Central memory CD8-positive, alpha-beta T cell (primary cell): ENCODE results near the gene SNX25.
A peak's percentile ranks its signal among the peaks of the same experiment; 100 is the strongest.

Experiments
- ATAC-seq: fragments of 150-1000 bp; cut with Tn5 transposase; replicated peaks from 2 replicates; pipeline ENCODE4 v1.10.0; 2022; ENCODE audit warnings: mild to moderate bottlenecking, moderate FRiP score, moderate number of reproducible peaks; ENCODE audit not compliant: poor library complexity, severe bottlenecking; ENCODE audit errors: extremely low read depth
- DNase-seq, 2 donors: peaks; one replicate each; pipeline ENCODE4 v3.0.0; 2021; ENCODE audit warnings: low spot score in 2 of 2
- H3K27ac Mint-ChIP-seq: one replicate; pipeline ENCODE4 v1.8.0; 2022; ENCODE audit warnings: low read depth, mild to moderate bottlenecking, moderate library complexity, mixed read lengths
- H3K27me3 Mint-ChIP-seq: one replicate; pipeline ENCODE4 v1.8.0; 2022; ENCODE audit warnings: mixed read lengths
- H3K36me3 Mint-ChIP-seq: one replicate; pipeline ENCODE4 v1.8.0; 2022; ENCODE audit warnings: mild to moderate bottlenecking, moderate library complexity, mixed read lengths; ENCODE audit not compliant: insufficient read depth
- H3K4me1 Mint-ChIP-seq: one replicate; pipeline ENCODE4 v1.8.0; 2022; ENCODE audit warnings: mixed read lengths
- H3K4me3 Mint-ChIP-seq: one replicate; pipeline ENCODE4 v1.8.0; 2022; ENCODE audit warnings: mild to moderate bottlenecking, moderate library complexity, mixed read lengths
- H3K9me3 Mint-ChIP-seq: one replicate; pipeline ENCODE4 v1.8.0; 2022; ENCODE audit warnings: mixed read lengths

The SNX25 gene

GRCh38 chr4:185332575-185333464 lies 123.4 kb downstream of the SNX25 start:
- ATAC-seq (no peak), DNase-seq (no peak)
- Mint-ChIP-seq H3K27me3 (no peaks in the 10 kb centered on the region), H3K27ac (no peak overlapping the region), H3K4me1 (peaks cover 8% of the 10 kb centered on the region), H3K4me3 (no peak overlapping the region), H3K36me3 (peaks cover 7% of the 10 kb centered on the region), H3K9me3 (no peaks in the 10 kb centered on the region)

DNA sequence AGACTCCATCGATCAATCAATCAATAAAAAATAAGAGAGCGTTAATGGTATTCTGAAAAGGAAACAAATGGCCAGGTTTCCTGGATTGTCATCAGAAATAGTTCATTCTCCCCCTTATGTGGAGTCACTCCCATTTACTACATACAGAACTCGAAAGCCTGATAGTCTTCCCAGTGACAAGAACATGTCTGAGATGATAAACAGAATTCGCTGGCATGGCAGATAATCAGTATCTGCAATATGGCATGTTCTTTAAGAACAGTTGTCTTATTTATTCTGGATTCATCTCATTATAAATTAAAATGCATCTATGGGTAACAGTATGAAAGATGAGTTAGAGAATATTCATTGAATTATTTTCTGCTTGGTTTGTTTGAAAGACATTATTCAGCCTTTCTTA lies 124.9 kb downstream of the SNX25 start:
- ATAC-seq: no peak
- Mint-ChIP-seq H3K4me3 (no peak overlapping the region), H3K9me3 (no peaks in the 10 kb centered on the region), H3K36me3 (peaks cover 8% of the 10 kb centered on the region), H3K27me3 (no peaks in the 10 kb centered on the region), H3K4me1 (peaks cover 8% of the 10 kb centered on the region), H3K27ac (no peak overlapping the region)
- DNase-seq: no peak

GRCh38 chr4:185335579-185335978 lies 126.2 kb downstream of the SNX25 start:
- Mint-ChIP-seq H3K27ac (no peak overlapping the region), H3K36me3 (peaks cover 8% of the 10 kb centered on the region), H3K9me3 (no peaks in the 10 kb centered on the region), H3K4me3 (no peak overlapping the region), H3K4me1 (peaks cover 8% of the 10 kb centered on the region), H3K27me3 (no peaks in the 10 kb centered on the region)
- DNase-seq (no peak), ATAC-seq (no peak)

- Mint-ChIP-seq H3K9me3 (no peaks in the 10 kb centered on the region), H3K4me3 (no peak overlapping the region), H3K27me3 (no peaks in the 10 kb centered on the region), H3K36me3 (peaks cover 3% of the 10 kb centered on the region), H3K27ac (no peak overlapping the region), H3K4me1 (peaks cover 26% of the 10 kb centered on the region)
- no peak for DNase-seq
- ATAC-seq: no peak
These were observed 130.5 kb downstream of the SNX25 start for GRCh38 chr4:185339941-185340340.

GRCh38 chr4:185341377-185341776 lies 132.0 kb downstream of the SNX25 start:
- H3K36me3 Mint-ChIP-seq: peaks cover 3% of the 10 kb centered on the region
- H3K9me3 Mint-ChIP-seq: no peaks in the 10 kb centered on the region
- peaks cover 30% of the 10 kb centered on the region for H3K4me1 Mint-ChIP-seq
- peak; percentile 43 for ATAC-seq
- H3K27ac Mint-ChIP-seq: peak overlapping the region; percentile 41
- H3K27me3 Mint-ChIP-seq: no peaks in the 10 kb centered on the region
- DNase-seq: no peak
- H3K4me3 Mint-ChIP-seq: no peak overlapping the region

DNA sequence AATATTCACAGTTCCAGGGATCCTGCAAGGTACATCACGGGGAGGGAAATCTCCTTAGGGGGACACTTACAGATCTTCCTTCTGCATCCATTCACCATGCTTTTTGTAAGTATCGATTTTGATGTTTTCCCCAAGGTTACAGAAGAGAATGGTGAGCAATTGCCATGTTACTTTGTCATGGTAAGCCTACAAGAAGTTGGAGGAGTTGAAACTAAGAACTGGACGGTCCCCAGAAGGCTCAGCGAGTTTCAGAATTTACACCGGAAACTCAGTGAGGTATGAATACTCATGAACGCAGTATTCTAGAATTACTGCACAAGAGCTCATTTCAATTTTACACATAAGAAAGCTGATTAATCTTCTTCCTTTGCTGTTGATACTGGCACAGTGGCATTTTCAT lies 132.4 kb downstream of the SNX25 start:
- Mint-ChIP-seq H3K4me1 (peaks cover 26% of the 10 kb centered on the region), H3K4me3 (peak overlapping the region; percentile 51), H3K27ac (peak overlapping the region; percentile 41), H3K36me3 (peaks cover 4% of the 10 kb centered on the region), H3K27me3 (no peaks in the 10 kb centered on the region), H3K9me3 (no peaks in the 10 kb centered on the region)
- no peak for ATAC-seq
- no peak for DNase-seq

DNA sequence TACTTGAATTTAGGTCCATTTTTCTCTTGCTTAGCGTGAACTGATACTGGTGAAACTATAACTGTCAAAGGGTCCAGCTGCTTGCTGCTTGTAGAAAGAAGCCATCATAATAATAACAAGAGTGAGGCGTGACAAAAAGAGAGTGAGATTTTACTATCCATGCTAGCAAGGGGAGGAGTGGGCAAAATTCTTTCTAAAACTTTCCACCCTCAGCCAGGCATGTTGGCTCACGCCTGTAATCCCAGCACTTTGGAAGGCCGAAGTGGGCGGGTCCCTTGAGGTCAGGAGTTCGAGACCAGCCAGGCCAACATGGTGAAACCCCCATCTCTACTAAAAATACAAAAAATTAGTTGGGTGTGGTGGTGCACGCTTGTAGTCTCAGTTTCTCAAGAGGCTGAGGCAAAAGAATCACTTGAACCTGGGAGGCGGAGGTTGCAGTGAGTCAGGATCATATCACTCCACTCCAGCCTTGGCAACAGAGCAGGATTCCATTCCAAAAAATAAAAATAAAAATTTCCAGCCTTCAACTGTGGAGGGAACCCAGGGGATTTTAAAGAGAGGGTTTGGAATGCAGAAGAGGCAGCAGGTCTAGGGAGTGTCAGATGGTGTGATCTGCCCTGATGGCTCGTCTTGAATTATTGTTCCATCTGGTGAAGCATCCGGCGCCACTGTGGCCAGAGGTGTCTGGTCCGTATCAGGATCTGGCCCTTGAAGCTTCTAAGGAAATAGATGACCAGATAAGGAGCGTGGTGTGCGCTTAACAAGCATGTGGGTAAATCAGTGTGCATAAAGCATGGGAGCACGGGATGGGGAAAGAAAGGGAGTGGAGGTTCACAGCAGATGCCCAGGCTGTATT lies 134.6 kb downstream of the SNX25 start:
- H3K27me3 Mint-ChIP-seq: no peaks in the 10 kb centered on the region
- H3K4me3 Mint-ChIP-seq: no peak overlapping the region
- no peaks in the 10 kb centered on the region for H3K9me3 Mint-ChIP-seq
- peaks cover 14% of the 10 kb centered on the region for H3K36me3 Mint-ChIP-seq
- ATAC-seq (no peak), DNase-seq (no peak)
- peaks cover 24% of the 10 kb centered on the region for H3K4me1 Mint-ChIP-seq
- no peak overlapping the region for H3K27ac Mint-ChIP-seq

DNA sequence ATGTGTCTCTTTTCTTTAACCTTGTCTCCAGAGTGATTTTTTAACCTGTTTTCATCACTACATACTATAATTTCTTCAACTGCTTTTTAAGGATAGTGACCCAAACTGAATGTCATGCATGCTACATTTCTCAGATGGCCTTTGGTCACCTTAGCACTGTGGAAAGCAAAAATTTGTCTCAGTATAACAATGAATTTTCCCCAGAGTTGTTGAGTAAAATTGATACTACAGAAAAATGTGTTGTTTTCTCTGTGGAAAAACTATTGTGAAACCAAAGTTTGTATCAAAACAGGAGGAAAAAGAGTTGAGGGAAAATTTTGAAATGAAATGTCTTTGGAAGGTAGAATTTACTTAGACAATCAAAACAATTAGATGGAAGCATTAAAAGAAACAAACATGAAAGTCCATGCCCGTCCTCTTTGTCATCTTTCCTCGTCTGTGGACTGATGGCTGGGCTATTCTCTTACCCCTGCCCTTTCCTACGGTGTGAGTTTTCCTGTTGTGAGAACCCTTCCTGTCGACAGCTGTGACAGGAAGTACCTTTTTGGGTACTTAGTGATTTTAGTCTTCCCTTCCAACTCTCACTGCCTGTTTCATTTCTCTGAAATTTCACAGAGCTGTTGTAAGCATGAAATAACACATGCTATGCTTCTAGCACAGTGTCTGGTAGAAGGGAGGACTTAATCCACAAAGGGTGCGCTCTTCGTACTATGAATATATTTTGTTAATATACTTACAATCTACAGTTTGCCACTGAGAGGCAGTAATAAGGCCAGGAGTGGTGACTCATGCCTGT lies 135.5 kb downstream of the SNX25 start:
- Mint-ChIP-seq H3K27me3 (no peaks in the 10 kb centered on the region), H3K27ac (no peak overlapping the region), H3K4me1 (peaks cover 24% of the 10 kb centered on the region), H3K36me3 (peaks cover 13% of the 10 kb centered on the region), H3K4me3 (no peak overlapping the region), H3K9me3 (no peaks in the 10 kb centered on the region)
- ATAC-seq (no peak), DNase-seq (no peak)

DNA sequence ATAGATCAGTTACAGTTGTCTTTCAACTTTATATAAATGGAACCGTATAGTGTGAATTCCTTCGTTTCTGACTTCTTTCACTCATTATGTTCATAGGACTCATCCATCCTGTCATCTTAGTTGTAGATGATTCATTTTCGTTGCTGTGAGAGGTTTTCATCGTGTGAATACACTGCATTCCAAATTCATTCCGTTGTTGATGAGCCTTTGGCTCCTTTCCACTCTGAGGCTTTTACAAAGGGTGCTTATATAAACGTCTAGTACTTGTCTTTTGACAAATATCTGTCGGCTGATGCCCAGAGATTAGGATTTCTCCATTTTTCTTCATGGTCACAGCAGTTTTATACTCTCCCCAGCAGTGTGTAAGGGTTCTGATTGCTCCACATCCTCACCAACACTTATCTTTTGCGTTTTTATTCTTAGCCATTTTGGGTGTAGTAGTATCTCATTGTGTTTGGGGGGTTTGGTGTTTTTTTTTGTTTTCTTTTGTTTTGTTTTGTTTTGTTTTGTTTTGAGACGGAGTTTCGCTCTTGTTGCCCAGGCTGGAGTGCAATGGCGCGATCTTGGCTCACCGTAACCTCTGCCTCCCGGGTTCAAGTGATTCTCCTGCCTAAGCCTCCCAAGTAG lies 137.7 kb downstream of the SNX25 start:
- DNase-seq (no peak), ATAC-seq (no peak)
- no peak overlapping the region for H3K4me3 Mint-ChIP-seq
- H3K36me3 Mint-ChIP-seq: peaks cover 20% of the 10 kb centered on the region
- no peaks in the 10 kb centered on the region for H3K9me3 Mint-ChIP-seq
- H3K27me3 Mint-ChIP-seq: no peaks in the 10 kb centered on the region
- H3K27ac Mint-ChIP-seq: no peak overlapping the region
- peaks cover 20% of the 10 kb centered on the region for H3K4me1 Mint-ChIP-seq

GRCh38 chr4:185351691-185352090 lies 142.3 kb downstream of the SNX25 start:
- H3K27me3 Mint-ChIP-seq: no peaks in the 10 kb centered on the region
- H3K9me3 Mint-ChIP-seq: no peaks in the 10 kb centered on the region

DNA sequence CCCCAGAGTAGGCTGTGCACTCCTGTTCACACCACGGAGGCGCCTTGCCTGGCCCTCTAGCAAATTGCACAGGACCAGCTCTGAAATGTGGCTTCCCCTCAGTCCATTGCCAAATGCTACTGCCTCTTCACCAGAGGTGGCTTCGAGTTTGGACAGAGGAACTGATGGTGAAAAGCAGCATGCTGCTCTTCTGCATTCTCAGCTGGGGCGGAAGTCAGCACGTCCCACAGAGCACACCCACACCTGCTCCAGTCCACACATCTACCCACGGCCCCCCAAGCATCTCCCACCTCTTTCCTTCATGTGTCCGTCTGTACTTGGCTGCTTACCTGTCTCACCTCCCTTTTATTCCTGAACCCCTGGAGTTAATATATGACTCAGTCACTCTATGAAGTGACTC lies 142.8 kb downstream of the SNX25 start:
- ATAC-seq (no peak), DNase-seq (no peak)
- no peaks in the 10 kb centered on the region for H3K27me3 Mint-ChIP-seq
- H3K27ac Mint-ChIP-seq: no peak overlapping the region
- H3K4me1 Mint-ChIP-seq: no peaks in the 10 kb centered on the region
- no peaks in the 10 kb centered on the region for H3K9me3 Mint-ChIP-seq
- H3K36me3 Mint-ChIP-seq: peaks cover 26% of the 10 kb centered on the region
- no peak overlapping the region for H3K4me3 Mint-ChIP-seq

More at GRCh38 chr4:185351691-185352090, 142.3 kb downstream of the SNX25 start:
- Mint-ChIP-seq H3K27ac (no peak overlapping the region), H3K4me3 (no peak overlapping the region), H3K36me3 (peaks cover 30% of the 10 kb centered on the region), H3K4me1 (no peaks in the 10 kb centered on the region)
- ATAC-seq (no peak), DNase-seq (no peak)

GRCh38 chr4:185352741-185353140 lies 143.3 kb downstream of the SNX25 start:
- H3K27ac Mint-ChIP-seq: no peak overlapping the region
- no peak overlapping the region for H3K4me3 Mint-ChIP-seq
- H3K9me3 Mint-ChIP-seq: no peaks in the 10 kb centered on the region
- H3K4me1 Mint-ChIP-seq: no peaks in the 10 kb centered on the region
- no peak for ATAC-seq
- peaks cover 25% of the 10 kb centered on the region for H3K36me3 Mint-ChIP-seq
- H3K27me3 Mint-ChIP-seq: no peaks in the 10 kb centered on the region
- DNase-seq: no peak
